Panc1 (cell line): ENCODE measurements around the gene C2orf69. TPM values are rescaled to one million over a fixed set of nuclear protein-coding genes. Genes with fewer than 3 reads are reported as not detected.
A peak's percentile ranks its signal among the peaks of the same experiment; 100 is the strongest.

Source experiments
- ATAC-seq: fragments of 200-7000 bp; cut with Tn5 transposase; 2 replicates; pipeline ENCODE4 v1.9.1; 2020; ENCODE audit warnings: mild to moderate bottlenecking, moderate library complexity
- BruUV-seq: library from RNA; stranded (reverse); fragments of 400-500 nt; replicated peaks from 2 replicates; lab custom pipeline; 2021; lab: Mats Ljungman, UMichigan
- CTCF ChIA-PET: fragments of 300-600 bp; sonication (Branson Sonifier 250); formaldehyde crosslinking; loops from one replicate; lab custom pipeline; 2022; ENCODE audit warnings: antibody characterized with exemption; lab: Charles Lee
- POLR2A ChIA-PET: fragments of 300-600 bp; sonication (Branson Sonifier 250); formaldehyde crosslinking; loops from one replicate; lab custom pipeline; 2022; ENCODE audit warnings: antibody characterized with exemption; lab: Charles Lee
- DNase-seq: peaks from one replicate; pipeline ENCODE4 v3.0.0-alpha.2; 2010; ENCODE audit warnings: low read depth, low spot score
- H3K27ac ChIP-seq: 2 replicates; pipeline ENCODE4 v1.5.1; 2011; ENCODE audit warnings: mild to moderate bottlenecking, low read length, inconsistent platforms
- H3K27me3 ChIP-seq: fragments of 200-500 bp; sonication (Bioruptor generic); 2 replicates; pipeline ENCODE4 v1.6.0; 2014; ENCODE audit warnings: low read length, inconsistent platforms; ENCODE audit not compliant: control insufficient read depth, insufficient read depth
- H3K36me3 ChIP-seq: fragments of 200-500 bp; sonication (Bioruptor generic); 2 replicates; pipeline ENCODE4 v1.5.1; 2014; ENCODE audit warnings: inconsistent platforms, mild to moderate bottlenecking, low read length, moderate library complexity; ENCODE audit not compliant: control insufficient read depth, insufficient read depth
- H3K4me1 ChIP-seq: 2 replicates; pipeline ENCODE4 v1.5.1; 2011; ENCODE audit warnings: inconsistent platforms, mild to moderate bottlenecking, low read length, moderate library complexity; ENCODE audit not compliant: control insufficient read depth, insufficient read depth
- H3K4me3 ChIP-seq, 2 experiments: 2 replicates each; pipeline ENCODE4 v1.5.1; 2011 to 2012; ENCODE audit warnings: low read depth in 2 of 2, low read length in 2 of 2, mild to moderate bottlenecking in 2 of 2, inconsistent platforms in 1 of 2, moderate library complexity in 1 of 2
- H3K9me3 ChIP-seq: fragments of 200-500 bp; sonication (Bioruptor generic); 2 replicates; pipeline ENCODE4 v1.5.1; 2014; ENCODE audit warnings: low read depth, mild to moderate bottlenecking, inconsistent platforms, low read length, moderate library complexity; ENCODE audit not compliant: control insufficient read depth, insufficient read depth
- CTCF ChIP-seq: fragments of 450-650 bp; IDR thresholded peaks from 2 replicates; pipeline ENCODE4 v1.5.1; 2017; ENCODE audit warnings: mild to moderate bottlenecking
- POLR2AphosphoS5 ChIP-seq: IDR thresholded peaks from 2 replicates; pipeline ENCODE4 v1.6.1; 2012; ENCODE audit warnings: mild to moderate bottlenecking, low read depth, low read length, moderate library complexity
- SIN3A ChIP-seq: IDR thresholded peaks from 2 replicates; pipeline ENCODE4 v1.6.1; 2012; ENCODE audit warnings: low read depth, mild to moderate bottlenecking, low read length, moderate library complexity, borderline replicate concordance; ENCODE audit not compliant: insufficient read depth
- TCF7L2 ChIP-seq: IDR thresholded peaks from 2 replicates; pipeline ENCODE4 v1.6.1; 2011; ENCODE audit warnings: mild to moderate bottlenecking, low read depth, low read length, inconsistent platforms
- in situ Hi-C: cut with HindIII; loops from 2 replicates; pipeline ENCODE4 v1.10.0; 2016; ENCODE audit warnings: low sequenced_read_pairs, low pct_unique_long_range_greater_than_20kb
- intact Hi-C: fragments of 100-400 bp; cut with micrococcal nuclease; formaldehyde crosslinking; loops from one replicate; pipeline ENCODE4 v1.10.0; 2022; ENCODE audit not compliant: unreplicated experiment
- total RNA-seq: library from RNA; stranded (reverse); gene quantifications from one replicate; pipeline ENCODE4 v1.2.1, GENCODE V29; 2021; ENCODE audit not compliant: unreplicated experiment
- TF ChIP-seq, protein P1 (sequence below), 2 experiments: IDR thresholded peaks; 2 replicates each; pipeline ENCODE4 v1.6.1; 2011 to 2012; ENCODE audit warnings: low read depth in 2 of 2, control low read depth in 1 of 2, low read length in 1 of 2, mild to moderate bottlenecking in 1 of 2, moderate library complexity in 1 of 2; ENCODE audit not compliant: insufficient read depth in 1 of 2

Gene C2orf69
- total RNA-seq, 1 experiment from 2014 or later = 21.8 TPM

GRCh38 chr2:199936554-199936953 lies 25.5 kb downstream of the C2orf69 start:
- ChIA-PET CTCF (no interaction called here), POLR2A (no interaction called here)
- Histone ChIP-seq H3K27ac (no peak overlapping the region), H3K4me3 (no peak overlapping the region), H3K4me1 (no peaks in the 10 kb centered on the region; the same call in 1 of the 2 replicates), H3K27me3 (no peaks in the 10 kb centered on the region), H3K9me3 (no peaks in the 10 kb centered on the region), H3K36me3 (peaks cover 38% of the 10 kb centered on the region)
- no peak for ATAC-seq
- TF ChIP-seq POLR2AphosphoS5 (no peak), TCF7L2 (no peak), SIN3A (no peak), CTCF (no peak)
- TF ChIP-seq, protein P1, sequence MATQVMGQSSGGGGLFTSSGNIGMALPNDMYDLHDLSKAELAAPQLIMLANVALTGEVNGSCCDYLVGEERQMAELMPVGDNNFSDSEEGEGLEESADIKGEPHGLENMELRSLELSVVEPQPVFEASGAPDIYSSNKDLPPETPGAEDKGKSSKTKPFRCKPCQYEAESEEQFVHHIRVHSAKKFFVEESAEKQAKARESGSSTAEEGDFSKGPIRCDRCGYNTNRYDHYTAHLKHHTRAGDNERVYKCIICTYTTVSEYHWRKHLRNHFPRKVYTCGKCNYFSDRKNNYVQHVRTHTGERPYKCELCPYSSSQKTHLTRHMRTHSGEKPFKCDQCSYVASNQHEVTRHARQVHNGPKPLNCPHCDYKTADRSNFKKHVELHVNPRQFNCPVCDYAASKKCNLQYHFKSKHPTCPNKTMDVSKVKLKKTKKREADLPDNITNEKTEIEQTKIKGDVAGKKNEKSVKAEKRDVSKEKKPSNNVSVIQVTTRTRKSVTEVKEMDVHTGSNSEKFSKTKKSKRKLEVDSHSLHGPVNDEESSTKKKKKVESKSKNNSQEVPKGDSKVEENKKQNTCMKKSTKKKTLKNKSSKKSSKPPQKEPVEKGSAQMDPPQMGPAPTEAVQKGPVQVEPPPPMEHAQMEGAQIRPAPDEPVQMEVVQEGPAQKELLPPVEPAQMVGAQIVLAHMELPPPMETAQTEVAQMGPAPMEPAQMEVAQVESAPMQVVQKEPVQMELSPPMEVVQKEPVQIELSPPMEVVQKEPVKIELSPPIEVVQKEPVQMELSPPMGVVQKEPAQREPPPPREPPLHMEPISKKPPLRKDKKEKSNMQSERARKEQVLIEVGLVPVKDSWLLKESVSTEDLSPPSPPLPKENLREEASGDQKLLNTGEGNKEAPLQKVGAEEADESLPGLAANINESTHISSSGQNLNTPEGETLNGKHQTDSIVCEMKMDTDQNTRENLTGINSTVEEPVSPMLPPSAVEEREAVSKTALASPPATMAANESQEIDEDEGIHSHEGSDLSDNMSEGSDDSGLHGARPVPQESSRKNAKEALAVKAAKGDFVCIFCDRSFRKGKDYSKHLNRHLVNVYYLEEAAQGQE (IDR thresholded peaks at IDR 0.05; ENCODE audit: insufficient read depth in 1 of 2, low read depth in 2 of 2, low read length in 1 of 2) = no peak
- in situ Hi-C loops (no loop called here), intact Hi-C loops (loop anchor here (10.0 kb wide), 1 partner anchor 232 kb away; no protein-coding TSS in a partner anchor)
- BruUV-seq = no TSS peak
- no peak for DNase-seq

DNA sequence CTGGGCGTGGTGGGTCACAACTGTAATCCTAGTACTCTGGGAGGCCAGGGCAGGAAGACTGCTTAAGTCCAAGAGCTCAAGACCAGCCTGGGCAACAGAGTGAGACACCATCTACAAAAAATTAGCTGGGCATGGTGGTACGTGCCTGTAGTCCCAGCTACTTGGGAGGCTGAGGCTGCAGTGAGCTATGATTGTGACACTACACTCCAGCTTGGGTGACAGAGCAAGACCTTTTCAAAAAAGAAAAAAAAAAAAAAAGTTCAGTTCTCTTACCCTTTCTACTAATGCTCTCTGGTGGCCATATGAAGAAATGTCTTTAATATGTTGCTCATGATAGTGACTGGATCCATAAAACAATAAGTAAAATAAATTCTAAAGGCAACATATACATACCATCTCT lies 29.3 kb downstream of the C2orf69 start:
- Histone ChIP-seq H3K36me3 (peaks cover 19% of the 10 kb centered on the region), H3K9me3 (no peaks in the 10 kb centered on the region), H3K4me1 (no peaks in the 10 kb centered on the region), H3K27me3 (no peaks in the 10 kb centered on the region), H3K27ac (no peak overlapping the region), H3K4me3 (no peak overlapping the region)
- ATAC-seq = peak; percentile 70
- in situ Hi-C loops (no loop called here), intact Hi-C loops (no loop called here)
- TF ChIP-seq CTCF (peak; percentile 51), SIN3A (no peak), POLR2AphosphoS5 (no peak), TCF7L2 (no peak)
- TF ChIP-seq, protein P1 (IDR thresholded peaks at IDR 0.05; ENCODE audit: insufficient read depth in 1 of 2, low read depth in 2 of 2, low read length in 1 of 2) = no peak
- ChIA-PET POLR2A (no interaction called here), CTCF (interaction anchor here (0.6 to 0.7 kb wide), 2 partner anchors 21 to 28 kb away, joined by 3 read pairs; no protein-coding TSS in a partner anchor)
- no peak for DNase-seq
- no TSS peak for BruUV-seq
